ENCODE data around the gene OR51B6.
"Not testable (repeated sequence)": the region's sequence is repeated elsewhere in the genome, so short reads cannot be mapped to it uniquely, and the experiment has no call there.

OR51B6 gene

DNA sequence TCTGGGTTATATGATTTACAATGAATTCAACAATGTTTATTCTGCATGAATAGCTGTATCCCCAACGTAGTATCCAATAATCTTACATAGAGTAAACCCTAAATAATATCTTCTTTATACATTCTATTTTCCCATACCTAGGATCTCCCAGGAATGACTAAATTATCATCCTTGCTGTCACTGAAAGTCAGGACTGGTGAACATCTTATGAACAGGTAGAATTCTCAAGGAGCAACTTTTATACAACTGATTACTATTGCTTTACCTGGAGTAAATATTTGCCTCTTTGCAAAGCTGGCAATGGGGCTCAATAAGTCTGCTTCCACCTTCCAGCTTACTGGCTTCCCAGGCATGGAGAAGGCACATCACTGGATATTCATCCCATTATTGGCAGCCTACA is at the start of gene OR51B6:
Gene OR51B6 (plus strand): TSS at position 301 of the 400 bp plus-strand sequence. CDS start 0 bp downstream, at position 301.
- no peak for DNase-seq

DNA sequence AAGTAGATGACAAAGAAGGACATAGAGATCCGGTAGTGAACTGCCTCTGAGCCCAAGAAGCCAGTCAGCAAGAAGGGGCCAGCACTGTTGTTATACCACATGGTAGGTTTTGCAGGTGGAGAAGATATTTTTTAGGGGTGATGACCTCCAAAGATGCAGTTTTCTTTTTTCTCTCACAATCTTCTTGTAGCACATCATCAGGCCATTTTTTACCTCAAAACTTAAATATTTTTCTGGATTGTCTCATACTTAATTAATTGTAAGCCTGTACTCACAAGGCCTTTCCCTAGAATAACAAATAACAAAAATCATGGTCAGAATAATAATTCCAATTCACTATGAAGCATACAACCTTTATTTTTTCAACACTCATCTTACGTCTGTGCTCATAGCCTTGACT is 49.5 kb upstream of the OR51B6 start, which contains the start of gene OR51B4:
Gene OR51B4 (minus strand): TSS at position 101 of the 400 bp plus-strand sequence. CDS start 0 bp downstream, at position 101.
- no peak for DNase-seq

- no peak for DNase-seq
Observed at GRCh38 chr11:5303626-5304025, 47.7 kb upstream of the OR51B6 start.

DNA sequence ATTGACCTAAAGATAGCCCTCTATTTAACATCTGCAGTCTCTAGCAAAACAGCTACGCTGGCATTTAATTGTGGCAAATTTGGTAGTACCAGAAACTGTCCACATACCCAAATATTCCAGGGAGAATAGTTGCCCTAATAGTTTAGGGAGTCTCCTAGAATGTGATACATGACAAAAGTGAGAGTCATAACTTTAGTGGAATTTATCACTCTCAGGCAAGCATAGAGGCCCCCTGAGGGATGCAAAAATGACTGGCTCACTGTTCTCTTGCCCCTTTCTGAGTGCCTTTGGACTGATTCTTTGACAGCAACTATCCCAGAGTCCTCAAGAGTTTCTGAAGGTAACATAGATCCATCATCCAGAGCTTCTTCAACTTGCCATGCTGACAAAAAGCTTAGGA is 47.3 kb upstream of the OR51B6 start:
- DNase-seq = no peak

GRCh38 chr11:5307256-5308019 is 43.9 kb upstream of the OR51B6 start:
- no peak for DNase-seq

GRCh38 chr11:5310423-5310822 is 40.9 kb upstream of the OR51B6 start:
- DNase-seq = no peak

DNA sequence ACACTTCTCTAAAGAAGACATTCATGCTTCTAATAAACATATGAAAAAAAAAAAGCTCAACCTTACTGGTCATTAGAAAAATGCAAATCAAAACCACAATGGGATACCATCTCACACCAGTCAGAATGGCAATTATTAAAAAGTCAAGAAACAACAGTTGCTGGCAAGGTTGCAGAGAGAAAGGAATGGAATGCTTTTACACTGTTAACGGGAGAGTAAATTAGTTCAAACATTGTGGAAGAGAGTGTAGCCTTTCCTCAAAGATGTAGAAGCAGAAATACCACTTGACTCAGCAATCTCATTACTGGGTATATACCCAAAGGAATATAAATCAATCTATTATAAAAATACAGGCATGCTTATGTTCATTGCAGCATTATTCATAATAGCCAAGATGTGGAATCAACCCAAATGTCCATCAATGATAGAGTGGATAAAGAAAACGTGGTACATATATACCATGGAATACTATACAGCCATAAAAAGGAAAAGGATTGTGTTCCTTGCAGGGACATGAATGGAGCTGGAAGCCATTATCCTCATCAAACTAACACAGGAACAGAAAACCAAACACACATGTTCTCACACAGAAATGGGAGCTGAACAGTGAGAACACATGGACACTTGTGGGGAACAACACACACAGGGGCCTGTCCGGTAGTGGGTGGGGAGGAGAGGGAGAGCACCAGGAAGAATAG is 37.8 kb upstream of the OR51B6 start:
- not testable (repeated sequence) for DNase-seq

DNA sequence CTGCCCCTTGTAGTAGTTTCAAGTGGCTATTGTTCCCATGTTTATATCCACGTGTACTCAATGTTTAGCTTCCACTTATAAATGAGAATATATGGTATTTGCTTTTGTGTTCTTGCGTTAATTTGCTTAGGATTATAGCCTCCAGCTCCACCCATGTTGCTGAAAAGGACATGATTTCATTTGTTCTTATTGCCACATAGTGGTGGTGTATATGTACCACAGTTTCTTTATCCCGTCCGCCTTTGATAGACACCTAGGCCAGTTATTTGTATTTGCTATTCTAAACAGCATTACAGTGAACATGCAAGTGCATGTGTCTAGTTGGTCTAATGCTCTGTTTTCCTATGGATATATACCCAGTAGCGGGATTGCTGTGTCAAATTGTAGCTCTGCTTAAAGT is 34.0 kb upstream of the OR51B6 start:
- no peak for DNase-seq

DNA sequence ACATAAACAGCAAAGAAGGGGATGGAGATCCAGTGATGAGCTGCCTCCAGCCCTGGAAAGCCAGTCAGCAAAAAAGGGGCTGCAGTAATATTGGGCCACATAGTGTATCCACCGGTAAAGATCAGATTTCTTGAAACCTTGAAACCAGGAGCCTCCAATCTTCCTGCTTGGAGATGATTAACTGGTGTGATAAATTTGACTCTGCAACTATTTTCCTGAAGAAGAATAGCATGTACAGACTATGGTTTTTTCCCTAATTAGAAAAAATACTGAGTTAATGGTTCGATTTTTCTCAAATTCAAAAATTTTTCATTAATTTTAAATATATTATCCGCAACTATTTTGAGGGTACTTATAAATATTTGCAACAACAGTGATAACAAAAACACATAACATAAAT is 27.1 kb upstream of the OR51B6 start, which contains the start of gene OR51B2:
Gene OR51B2 (minus strand): TSS at position 101 of the 400 bp plus-strand sequence. CDS start 0 bp downstream, at position 101.
- no peak for DNase-seq

DNA sequence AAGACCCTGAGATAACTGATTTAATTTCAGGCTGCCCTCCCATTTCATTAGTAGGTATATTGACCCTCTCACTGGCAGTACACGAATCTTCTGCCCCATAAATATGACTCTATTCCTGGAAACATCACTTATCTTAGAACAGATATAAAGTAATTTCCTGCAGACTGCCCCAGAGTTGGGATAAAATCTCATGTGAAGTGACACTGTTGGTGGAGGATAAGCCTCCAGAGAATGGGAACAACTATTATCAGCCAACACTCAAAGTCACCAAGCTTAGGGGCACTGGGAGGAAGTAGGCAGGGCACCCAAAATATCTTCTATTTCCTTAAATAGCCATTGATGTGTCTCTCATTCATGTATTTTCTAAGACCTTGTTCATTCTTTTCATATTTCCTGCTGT is 16.1 kb upstream of the OR51B6 start:
- DNase-seq = no peak

- DNase-seq = no peak
Observed at GRCh38 chr11:5336331-5336730, 15.0 kb upstream of the OR51B6 start.

- DNase-seq = not testable (repeated sequence)
Observed at GRCh38 chr11:5337253-5337652, 14.1 kb upstream of the OR51B6 start.

DNA sequence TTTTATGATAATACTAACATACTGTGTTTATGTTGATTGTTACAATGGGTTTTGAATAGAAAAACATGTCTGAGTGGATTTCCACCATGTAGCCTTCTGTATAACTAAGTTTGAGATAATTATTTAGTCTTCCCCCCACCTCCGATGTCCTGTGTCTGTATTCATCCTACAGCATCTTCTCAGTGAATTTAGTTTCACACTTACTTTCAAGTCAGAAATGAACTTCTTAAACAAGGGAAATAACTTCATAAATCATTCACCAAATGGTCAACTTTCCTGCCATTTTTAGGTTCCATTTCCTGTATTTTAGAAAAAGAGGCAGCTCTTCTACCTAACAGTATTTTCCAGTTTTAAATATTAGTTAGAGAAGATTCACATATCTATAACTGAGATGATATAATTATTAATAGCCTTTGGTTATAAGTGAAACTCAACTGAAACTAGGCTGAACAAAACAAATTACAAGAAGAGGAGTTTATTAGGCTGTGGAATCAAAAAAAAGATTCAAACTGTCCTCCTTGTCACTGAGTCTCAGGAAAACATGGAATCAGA is 11.5 kb upstream of the OR51B6 start:
- DNase-seq = no peak

DNA sequence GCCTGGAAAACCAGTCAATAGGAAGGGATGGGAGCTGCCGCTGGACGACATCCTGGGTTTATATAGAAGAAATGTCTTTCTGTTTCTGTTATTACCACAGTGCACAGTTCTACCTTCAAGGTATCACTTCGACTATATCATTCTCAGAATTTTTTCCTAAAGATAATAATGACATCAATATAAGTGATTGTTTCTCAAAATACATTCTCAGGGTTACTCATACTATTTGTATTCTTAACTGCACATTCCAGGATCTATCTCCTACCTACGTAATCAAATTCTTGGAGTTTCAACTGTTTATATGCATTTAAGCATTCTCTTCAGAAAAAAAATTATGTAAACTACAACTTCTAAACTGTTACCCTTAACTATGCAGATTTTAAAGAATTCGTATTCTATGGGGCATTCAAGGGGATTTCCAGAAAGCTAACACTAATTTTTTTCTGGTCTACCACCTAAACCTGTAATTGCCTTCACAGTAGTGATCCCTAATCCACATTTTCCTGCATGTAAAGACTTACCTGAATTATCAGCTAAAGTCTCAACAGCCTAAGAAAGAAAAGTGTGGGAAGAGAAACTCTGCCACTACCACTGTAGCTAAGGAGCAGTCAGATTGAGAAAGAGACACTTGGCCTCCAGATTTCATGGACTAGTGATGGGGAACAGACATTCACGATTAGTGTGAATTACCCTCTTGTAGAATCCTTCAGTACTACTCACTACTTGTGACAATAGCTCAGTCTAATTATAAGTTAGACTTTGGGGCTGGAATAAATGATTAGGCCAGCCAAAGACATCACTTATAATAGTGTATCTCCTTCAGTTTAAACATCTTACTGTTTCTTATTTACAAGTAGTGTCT is 7.6 kb upstream of the OR51B6 start, which contains the start of gene OR51B5:
Gene OR51B5 (minus strand): TSS at position 51 of the 862 bp plus-strand sequence. CDS start 0 bp downstream, at position 51.
- DNase-seq = no peak

DNA sequence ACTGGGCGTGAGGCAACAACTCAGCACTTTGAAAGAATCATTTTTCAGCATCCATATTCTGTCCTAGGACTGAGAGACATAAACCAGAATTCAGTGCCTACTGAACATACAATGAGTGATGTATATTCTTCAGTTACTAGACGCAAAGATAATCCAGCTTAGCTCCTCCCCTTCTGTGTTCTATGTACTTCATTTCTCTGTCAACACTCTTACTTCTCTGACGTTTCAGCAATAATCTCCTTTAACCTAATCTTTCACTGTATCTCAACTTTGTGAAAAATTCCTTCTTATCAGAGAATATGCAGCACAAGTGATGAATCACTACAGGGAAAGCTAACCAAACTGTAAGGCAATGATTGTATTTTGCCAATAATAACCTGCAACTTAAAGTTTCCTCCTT is 5.5 kb upstream of the OR51B6 start:
- DNase-seq = no peak

DNA sequence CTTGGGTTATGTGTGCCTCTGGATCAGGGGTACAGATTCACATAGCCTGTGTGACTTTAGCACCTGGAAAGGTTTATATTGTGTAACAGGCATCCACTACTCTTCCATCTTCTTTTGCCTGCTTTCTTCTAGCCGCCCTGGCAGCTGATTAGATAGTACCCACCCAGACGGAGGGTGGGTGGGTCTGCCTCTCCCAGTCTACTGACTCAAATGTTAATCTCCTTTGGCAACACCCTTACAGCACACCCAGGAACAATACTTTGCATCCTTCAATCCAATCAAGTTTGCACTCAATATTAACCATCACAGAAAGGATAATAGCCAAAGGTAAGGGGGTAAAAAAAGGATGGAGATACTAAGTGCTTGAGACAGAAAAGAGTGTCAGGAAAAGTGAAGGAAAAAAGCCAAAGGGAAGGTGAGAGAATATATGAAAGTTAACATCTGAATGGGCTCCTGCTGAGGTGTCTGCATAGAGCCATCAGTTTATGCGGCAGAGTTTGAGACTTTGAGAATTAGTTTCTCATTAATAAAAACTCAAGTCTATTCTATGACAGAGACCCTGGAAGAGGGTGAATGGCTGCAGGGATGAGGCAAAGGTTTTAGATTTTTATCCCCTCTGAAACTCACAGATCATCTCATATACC is 2.6 kb upstream of the OR51B6 start:
- no peak for DNase-seq

GRCh38 chr11:5349550-5349949 is 1.8 kb upstream of the OR51B6 start:
- no peak for DNase-seq

DNA sequence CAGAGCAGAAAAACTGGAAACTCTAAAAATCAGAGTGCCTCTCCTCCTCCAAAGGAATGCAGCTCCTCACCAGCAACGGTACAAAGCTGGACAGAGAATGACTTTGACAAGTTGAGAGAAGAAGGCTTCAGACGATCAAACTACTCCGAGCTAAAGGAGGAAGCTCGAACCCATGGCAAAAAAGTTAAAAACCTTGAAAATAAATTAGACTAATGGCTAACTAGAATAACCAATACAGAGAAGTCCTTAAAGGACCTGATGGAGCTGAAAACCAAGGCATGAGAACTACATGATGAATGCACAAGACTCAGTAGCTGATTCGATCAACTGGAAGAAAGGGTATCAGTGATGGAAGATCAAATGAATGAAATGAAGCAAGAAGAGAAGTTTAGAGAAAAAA is 4.7 kb downstream of the OR51B6 start:
- DNase-seq = not testable (repeated sequence)

- no peak for DNase-seq
Observed at GRCh38 chr11:5362017-5362625, 10.8 kb downstream of the OR51B6 start.

GRCh38 chr11:5363679-5364078 is 12.4 kb downstream of the OR51B6 start:
- no peak for DNase-seq

DNA sequence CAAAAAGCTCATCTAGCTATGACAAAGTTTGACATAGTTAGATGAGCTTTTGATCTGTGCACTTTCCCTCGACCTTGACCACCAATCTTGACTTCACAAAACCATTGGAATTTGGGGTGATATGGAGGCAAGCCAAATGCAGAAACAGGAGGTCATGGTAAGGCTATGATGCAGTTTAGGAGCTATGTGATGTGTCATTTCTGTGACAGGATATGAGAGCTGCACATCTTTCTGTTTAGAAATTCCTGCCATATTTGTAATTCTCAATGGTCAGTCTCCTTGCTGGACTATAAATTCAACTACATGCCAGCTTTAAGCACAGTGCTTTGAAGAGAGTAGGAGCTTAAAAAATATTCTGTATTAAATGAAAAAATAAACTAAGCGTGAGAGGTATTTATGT is 12.9 kb downstream of the OR51B6 start:
- no peak for DNase-seq

- DNase-seq = not testable (repeated sequence)
Observed at GRCh38 chr11:5366365-5366764, 15.1 kb downstream of the OR51B6 start.
